Gastrocnemius medialis (tissue), 4 donors: ENCODE data around the gene GRP. TPM values are rescaled to one million over a fixed set of nuclear protein-coding genes. Genes with fewer than 3 reads are reported as not detected.
A peak's percentile ranks its signal among the peaks of the same experiment; 100 is the strongest.

ENCODE experiments used
- ATAC-seq, 2 donors: fragments of 150-250 bp; one replicate each; pipeline ENCODE4 v1.9.1; 2016
- DNase-seq, 2 donors: peaks; one replicate each; pipeline ENCODE4 v3.0.0-alpha.2; 2019
- H3K27ac ChIP-seq, 4 donors: fragments of 200-600 bp; sonication (generic); 1 replicate in 1 of 4; 2 replicates in 3 of 4; pipeline ENCODE4 v1.5.1; 2016 to 2018; ENCODE audit warnings: mild to moderate bottlenecking in 2 of 4, moderate library complexity in 1 of 4
- H3K27me3 ChIP-seq, 3 donors: fragments of 200-600 bp; sonication (generic) in 2 of 3; 1 replicate in 1 of 3; 2 replicates in 2 of 3; pipeline versions ENCODE4 v1.5.1 to v1.6.0; 2016 to 2019; ENCODE audit warnings: mild to moderate bottlenecking in 1 of 3, moderate library complexity in 1 of 3
- H3K36me3 ChIP-seq, 2 donors: fragments of 200-600 bp; sonication (generic) in 1 of 2; one replicate each; pipeline ENCODE4 v1.5.1; 2017 to 2018
- H3K4me1 ChIP-seq, 2 donors: fragments of 200-600 bp; sonication (generic) in 1 of 2; one replicate each; pipeline ENCODE4 v1.5.1; 2016 to 2017; ENCODE audit warnings: mild to moderate bottlenecking in 2 of 2
- H3K4me3 ChIP-seq, 4 donors: fragments of 200-600 bp; sonication (generic) in 3 of 4; 1 replicate in 1 of 4; 2 replicates in 3 of 4; pipeline ENCODE4 v1.5.1; 2016 to 2019; ENCODE audit warnings: mild to moderate bottlenecking in 2 of 4
- H3K9me3 ChIP-seq, 3 donors: fragments of 200-600 bp; sonication (generic) in 2 of 3; 1 replicate in 1 of 3; 2 replicates in 2 of 3; pipeline ENCODE4 v1.5.1; 2016 to 2019
- POLR2A ChIP-seq, 2 donors: fragments of 450-650 bp; IDR thresholded peaks; one replicate each; pipeline ENCODE4 v1.6.1; 2017; ENCODE audit warnings: antibody characterized with exemption in 2 of 2, mild to moderate bottlenecking in 2 of 2, moderate library complexity in 2 of 2
- in situ Hi-C, 4 donors: fragments of 200-750 bp; cut with MboI; loops; one replicate each; pipeline versions ENCODE4 v1.15.0 to v1.8.0; 2017; ENCODE audit warnings: low sequenced_read_pairs in 4 of 4
- intact Hi-C: fragments of 100-400 bp; cut with DNase I; formaldehyde crosslinking; loops from one replicate; pipeline ENCODE4 v1.15.1; 2023; ENCODE audit warnings: low total_unique reads
- total RNA-seq, 4 donors: library from RNA; depleted of rRNA; stranded (reverse); fragments of >200 nt; gene quantifications; one replicate each; pipeline versions ENCODE4 v1.1.0 to v1.2.3, GENCODE V29; 2016
- TF ChIP-seq, protein P1 (sequence below), 5 experiments: fragments of 450-650 bp in 3 of 5; fragments of 200-600 bp in 2 of 5; sonication (generic) in 2 of 5; IDR thresholded peaks in 4 of 5; conservative IDR thresholded peaks in 1 of 5; 1 replicate in 4 of 5; 2 replicates in 1 of 5; pipeline ENCODE4 v1.5.1; 2016 to 2019; ENCODE audit warnings: antibody characterized with exemption in 5 of 5, mild to moderate bottlenecking in 3 of 5, moderate library complexity in 3 of 5

The GRP gene
- total RNA-seq, 4 donors from 2014 or later: not detected

DNA sequence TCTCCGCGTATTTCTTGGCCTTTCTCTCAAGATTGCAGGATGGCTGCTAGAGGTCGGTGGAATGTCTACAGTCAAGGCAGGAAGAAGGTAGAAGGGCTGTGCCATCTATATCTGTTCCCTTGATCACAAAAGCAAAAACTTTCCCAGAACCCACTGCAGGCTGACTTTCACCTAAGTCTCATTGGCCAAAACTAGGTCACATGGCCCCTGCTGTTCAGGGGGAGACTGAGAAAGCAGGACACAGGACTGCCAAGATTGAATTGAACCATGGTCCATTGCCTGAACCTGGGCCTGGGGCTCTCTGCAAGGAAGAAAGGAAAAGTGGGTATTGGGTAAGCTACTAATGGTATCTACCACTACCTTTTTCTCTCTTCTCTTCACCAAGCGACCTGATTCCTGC lies 9.7 kb upstream of the GRP start:
- in situ Hi-C loops: no loop called here
- intact Hi-C loops: no loop called here
- Histone ChIP-seq H3K27ac (no peak overlapping the region), H3K27me3 (peaks cover 0 to 3% (median 3%) of the 10 kb centered on the region in 3 donors), H3K4me1 (no peaks in the 10 kb centered on the region), H3K9me3 (no peaks in the 10 kb centered on the region), H3K4me3 (no peak overlapping the region), H3K36me3 (no peaks in the 10 kb centered on the region)
- TF ChIP-seq, protein P1, sequence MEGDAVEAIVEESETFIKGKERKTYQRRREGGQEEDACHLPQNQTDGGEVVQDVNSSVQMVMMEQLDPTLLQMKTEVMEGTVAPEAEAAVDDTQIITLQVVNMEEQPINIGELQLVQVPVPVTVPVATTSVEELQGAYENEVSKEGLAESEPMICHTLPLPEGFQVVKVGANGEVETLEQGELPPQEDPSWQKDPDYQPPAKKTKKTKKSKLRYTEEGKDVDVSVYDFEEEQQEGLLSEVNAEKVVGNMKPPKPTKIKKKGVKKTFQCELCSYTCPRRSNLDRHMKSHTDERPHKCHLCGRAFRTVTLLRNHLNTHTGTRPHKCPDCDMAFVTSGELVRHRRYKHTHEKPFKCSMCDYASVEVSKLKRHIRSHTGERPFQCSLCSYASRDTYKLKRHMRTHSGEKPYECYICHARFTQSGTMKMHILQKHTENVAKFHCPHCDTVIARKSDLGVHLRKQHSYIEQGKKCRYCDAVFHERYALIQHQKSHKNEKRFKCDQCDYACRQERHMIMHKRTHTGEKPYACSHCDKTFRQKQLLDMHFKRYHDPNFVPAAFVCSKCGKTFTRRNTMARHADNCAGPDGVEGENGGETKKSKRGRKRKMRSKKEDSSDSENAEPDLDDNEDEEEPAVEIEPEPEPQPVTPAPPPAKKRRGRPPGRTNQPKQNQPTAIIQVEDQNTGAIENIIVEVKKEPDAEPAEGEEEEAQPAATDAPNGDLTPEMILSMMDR (IDR thresholded peaks at IDR 0.05 in 4 of 5, conservative IDR thresholded peaks at IDR 0.05 in 1 of 5): no peak
- TF ChIP-seq POLR2A (IDR thresholded peaks at IDR 0.05): no peak
- DNase-seq (no peak), ATAC-seq (no peak)

DNA sequence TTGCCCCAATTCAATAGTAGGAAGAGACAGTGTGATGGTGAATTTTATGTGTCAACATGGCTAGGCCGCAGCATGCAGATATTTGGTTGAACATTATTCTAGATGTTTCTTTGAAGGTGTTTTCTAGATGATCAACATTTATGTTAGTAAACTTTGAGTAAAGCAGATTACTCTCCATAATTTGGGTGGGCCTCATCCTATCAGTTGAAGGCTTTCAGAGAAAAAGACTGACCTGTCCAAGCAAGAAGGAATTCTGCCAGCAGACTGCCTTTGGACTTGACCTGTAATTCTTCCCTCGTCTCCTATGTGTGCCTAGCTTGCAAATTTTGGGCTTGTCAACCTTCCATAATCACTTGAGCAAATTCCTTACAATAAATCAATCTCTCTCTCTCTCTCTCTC lies 8.3 kb upstream of the GRP start:
- no peaks in the 10 kb centered on the region for H3K9me3 ChIP-seq
- in situ Hi-C loops (no loop called here), intact Hi-C loops (no loop called here)
- no peak overlapping the region for H3K27ac ChIP-seq
- ATAC-seq (no peak), DNase-seq (no peak)
- H3K4me1 ChIP-seq: no peaks in the 10 kb centered on the region
- TF ChIP-seq POLR2A (IDR thresholded peaks at IDR 0.05): no peak
- TF ChIP-seq, protein P1 (IDR thresholded peaks at IDR 0.05 in 4 of 5, conservative IDR thresholded peaks at IDR 0.05 in 1 of 5): no peak
- peaks cover 0 to 5% (median 3%) of the 10 kb centered on the region in 3 donors for H3K27me3 ChIP-seq
- H3K4me3 ChIP-seq: no peak overlapping the region
- no peaks in the 10 kb centered on the region for H3K36me3 ChIP-seq

DNA sequence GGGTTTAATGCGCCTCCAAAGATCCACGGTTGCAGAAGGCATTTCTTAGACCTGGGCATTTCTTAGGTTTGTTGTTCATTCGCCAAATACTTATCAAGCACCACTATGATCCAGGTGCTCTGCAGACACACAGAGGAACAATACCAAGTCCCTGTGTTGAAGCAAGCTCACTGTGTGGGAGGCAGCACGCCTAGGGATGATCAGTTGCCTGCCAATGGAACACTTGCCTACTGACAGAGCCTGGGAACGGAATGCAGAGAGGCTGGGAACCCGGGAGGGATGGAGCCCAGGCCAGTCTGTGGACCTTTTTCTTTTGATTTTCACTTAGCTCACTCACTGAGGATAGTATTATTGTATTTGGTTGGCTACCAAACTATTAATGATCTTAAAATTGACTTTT lies 1.9 kb upstream of the GRP start:
- TF ChIP-seq, protein P1 (IDR thresholded peaks at IDR 0.05 in 4 of 5, conservative IDR thresholded peaks at IDR 0.05 in 1 of 5): no peak
- TF ChIP-seq POLR2A (IDR thresholded peaks at IDR 0.05): no peak
- Histone ChIP-seq H3K36me3 (no peaks in the 10 kb centered on the region), H3K27me3 (peaks cover 35 to 48% (median 45%) of the 10 kb centered on the region in 3 donors), H3K4me3 (no peak overlapping the region), H3K27ac (no peak overlapping the region), H3K4me1 (peaks cover 0 to 8% of the 10 kb centered on the region in 2 donors), H3K9me3 (no peaks in the 10 kb centered on the region)
- in situ Hi-C loops (no loop called here), intact Hi-C loops (no loop called here)
- DNase-seq (no peak), ATAC-seq (no peak)

DNA sequence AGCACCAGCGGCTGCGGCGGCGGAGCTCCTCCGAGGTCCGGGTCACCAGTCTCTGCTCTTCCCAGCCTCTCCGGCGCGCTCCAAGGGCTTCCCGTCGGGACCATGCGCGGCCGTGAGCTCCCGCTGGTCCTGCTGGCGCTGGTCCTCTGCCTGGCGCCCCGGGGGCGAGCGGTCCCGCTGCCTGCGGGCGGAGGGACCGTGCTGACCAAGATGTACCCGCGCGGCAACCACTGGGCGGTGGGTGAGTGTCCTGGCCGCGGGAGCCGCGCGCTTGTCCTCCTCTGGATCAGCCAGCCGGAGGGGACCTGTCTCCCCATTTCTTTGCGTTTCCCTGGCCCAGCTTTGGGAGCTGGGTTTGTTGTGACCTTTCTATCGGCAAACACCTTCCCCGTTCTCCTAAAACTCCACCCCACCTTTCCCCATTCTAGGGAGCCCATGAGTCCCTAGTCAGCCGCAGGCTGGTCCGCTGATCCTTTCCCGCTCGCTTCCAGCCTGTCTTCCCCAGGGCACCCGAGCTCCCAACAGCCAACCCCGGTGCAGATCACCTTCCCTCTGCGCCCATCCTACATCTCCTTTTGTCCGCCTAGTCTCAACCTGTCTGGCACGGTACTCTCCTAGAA lies 316 bp downstream of the GRP start:
- Histone ChIP-seq H3K4me3 (peak overlapping the region in 1 of 4 donors; percentile 17), H3K27me3 (peaks cover 35 to 51% (median 50%) of the 10 kb centered on the region in 3 donors), H3K4me1 (peaks cover 0 to 8% of the 10 kb centered on the region in 2 donors), H3K27ac (no peak overlapping the region), H3K9me3 (no peaks in the 10 kb centered on the region), H3K36me3 (no peaks in the 10 kb centered on the region)
- in situ Hi-C loops (no loop called here), intact Hi-C loops (no loop called here)
- ATAC-seq (no peak), DNase-seq (no peak)
- TF ChIP-seq, protein P1 (IDR thresholded peaks at IDR 0.05 in 4 of 5, conservative IDR thresholded peaks at IDR 0.05 in 1 of 5): no peak
- TF ChIP-seq POLR2A (IDR thresholded peaks at IDR 0.05): no peak
